ENCODE measurements around the gene CALU.

Gene CALU

DNA sequence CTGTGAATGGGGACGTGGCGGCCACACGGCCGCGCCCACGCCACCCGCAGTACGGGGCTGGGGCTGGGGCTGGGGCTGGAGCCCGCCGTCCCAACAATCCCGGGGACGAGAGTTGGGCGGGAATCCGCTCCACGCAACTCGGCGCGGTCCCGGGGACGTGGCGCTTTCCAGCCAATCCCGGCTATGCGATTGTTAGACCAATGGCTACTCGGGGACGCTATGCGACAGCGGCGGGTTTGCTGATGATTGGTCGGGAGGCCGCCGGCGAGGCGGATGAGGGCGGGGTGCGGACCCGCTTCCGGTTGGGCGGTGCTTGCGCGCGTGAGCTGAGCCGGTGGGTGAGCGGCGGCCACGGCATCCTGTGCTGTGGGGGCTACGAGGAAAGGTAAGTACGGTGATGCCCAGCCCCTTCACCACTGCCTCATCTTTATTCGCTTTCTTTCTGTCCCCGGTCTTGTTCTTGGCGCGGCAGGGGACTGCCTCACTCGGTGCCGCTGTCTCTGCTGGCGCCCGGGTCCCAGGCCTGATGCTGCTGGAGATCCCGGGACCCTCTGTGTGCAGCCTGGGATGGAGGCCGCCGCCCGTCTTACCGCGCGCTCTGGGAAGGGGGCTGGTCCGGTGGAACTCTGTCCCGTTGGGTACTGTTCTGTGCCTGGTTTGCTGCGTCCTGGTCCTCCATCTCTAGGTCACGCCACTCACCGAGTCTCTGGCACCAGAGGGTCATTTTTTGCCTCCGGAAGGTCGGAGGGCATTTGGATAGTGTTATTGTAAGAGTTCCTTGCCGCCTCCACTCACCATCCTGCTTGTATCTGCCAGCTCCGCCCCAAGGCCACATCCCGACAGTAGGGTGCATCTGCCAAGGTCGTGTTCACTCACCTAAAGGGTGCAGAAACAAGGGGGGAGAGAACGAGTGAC is at the start of gene CALU:
TSS of gene CALU (plus strand) at position 312 of the 915 bp plus-strand sequence. CDS start 9,225 bp downstream, outside the sequence.
- DNase-seq, result peak; percentile 71 to 96 (median 92)

GRCh38 chr7:128691227-128691626 is 47.9 kb upstream of the CALU start:
- DNase-seq, result no peak

DNA sequence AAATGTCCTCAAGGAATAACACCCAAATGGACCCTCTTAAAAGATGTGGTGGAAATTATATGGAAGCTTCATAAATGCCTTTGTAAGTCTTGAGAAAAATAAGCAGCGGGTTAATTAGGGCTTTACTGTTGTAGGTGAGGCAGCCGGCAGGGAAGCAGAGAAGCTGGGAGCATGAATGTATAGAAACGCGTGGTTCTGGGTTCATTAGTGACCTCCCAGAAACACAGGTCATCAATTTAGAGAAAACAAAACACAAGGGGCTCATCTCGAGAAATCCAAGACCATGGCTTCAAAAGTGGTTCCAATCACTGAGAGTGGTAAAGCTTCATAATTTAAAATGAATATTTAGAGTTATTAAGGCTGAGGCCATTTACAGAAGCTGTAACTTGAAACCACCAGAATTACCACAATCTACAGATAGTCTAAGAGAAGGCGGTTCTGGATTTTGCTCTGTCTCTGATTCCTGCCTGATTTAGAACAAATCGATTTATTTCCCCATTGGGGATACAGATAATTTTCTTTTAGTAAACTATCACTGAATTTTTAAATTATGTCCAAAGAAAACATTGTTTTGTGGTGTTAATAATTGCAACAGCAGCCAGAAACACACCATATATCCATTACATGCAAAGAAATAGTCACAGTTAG is 46.4 kb upstream of the CALU start:
- DNase-seq, result no peak

DNA sequence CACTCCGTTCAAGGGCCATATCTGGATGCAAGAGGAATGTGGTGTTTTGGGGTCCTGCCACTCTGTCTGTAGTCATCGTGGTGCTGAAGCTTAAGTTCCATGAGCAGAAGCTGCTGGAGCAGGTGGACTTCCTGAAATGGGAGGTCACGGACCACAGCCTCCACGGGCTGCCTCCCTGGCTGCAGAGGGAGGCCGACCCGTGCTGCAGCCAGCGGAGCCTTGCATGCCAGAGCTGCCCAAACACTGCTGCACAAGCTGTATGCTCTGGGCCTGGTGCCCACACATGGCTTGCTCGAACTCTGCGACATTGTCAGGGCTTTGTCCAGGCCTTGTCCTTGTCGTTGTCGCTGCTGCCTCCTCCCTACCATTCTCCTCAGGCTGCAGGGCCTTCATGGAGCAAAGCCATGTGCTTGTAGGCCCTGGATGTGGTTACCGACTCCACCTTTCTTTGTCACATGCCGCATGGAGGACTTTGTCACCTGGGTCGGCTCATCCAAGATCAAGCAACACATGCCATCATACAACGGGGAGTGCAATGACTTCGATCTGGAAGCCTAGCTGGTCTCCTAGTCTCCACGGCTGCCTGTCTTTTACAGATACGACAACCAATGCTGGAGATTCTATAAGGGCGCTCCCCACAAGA is 45.7 kb upstream of the CALU start:
- no peak for DNase-seq

- no peak for DNase-seq
Measured at GRCh38 chr7:128694738-128695137, 44.4 kb upstream of the CALU start.

DNA sequence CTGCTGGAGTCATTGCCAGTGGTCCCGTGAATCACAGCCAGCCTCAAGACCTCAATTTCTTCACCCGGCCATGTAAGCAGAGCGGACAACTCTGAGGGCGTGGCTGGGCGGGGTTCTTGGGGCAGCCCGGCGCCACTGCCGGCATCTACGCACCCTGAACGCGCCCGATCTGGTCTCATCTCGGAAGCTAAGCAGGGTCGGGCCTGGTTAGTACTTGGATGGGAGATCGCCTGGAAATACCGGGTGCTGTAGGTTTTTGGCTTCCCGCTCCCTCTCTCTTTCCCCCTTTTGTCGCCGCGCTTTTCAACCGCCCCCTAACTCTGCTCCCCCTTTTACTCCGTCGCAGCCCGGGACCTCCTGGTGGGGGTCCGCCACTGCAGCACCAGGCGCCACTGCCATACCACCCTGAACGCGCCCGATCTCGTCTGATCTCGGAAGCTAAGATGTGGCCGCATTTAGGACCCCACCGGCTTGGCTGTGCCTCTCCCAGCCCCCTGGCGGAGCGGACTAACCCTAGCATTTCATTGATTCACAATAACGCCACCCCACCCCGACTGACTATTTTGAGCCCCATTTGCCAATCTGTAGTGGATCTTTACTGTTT is 41.8 kb upstream of the CALU start:
- DNase-seq, result no peak

DNA sequence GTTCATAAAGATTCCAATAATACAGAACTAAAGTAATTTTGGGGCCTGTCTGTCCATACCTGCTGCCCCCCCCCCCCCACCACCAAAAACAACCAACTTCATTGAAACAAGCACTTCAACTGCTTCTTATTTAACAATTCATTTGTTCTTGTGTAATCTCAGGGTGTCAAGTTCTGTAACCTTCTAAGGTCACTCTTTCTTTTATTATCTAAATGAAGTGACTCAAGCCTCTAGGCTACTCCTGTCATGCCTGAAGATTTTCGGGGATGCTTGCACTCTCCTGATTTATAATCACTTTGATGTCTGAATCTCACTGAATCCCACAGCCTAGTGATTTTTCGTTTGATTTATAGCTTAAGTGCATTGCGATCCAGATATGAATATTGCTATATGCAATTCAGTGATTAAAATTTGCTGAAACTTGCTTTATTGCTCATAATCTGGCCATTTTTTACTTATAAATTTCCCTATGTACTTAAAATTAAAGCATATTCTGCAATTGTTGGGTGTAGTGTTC is 39.9 kb upstream of the CALU start:
- DNase-seq, result no peak

GRCh38 chr7:128699895-128700294 is 39.3 kb upstream of the CALU start:
- DNase-seq, result no peak

DNA sequence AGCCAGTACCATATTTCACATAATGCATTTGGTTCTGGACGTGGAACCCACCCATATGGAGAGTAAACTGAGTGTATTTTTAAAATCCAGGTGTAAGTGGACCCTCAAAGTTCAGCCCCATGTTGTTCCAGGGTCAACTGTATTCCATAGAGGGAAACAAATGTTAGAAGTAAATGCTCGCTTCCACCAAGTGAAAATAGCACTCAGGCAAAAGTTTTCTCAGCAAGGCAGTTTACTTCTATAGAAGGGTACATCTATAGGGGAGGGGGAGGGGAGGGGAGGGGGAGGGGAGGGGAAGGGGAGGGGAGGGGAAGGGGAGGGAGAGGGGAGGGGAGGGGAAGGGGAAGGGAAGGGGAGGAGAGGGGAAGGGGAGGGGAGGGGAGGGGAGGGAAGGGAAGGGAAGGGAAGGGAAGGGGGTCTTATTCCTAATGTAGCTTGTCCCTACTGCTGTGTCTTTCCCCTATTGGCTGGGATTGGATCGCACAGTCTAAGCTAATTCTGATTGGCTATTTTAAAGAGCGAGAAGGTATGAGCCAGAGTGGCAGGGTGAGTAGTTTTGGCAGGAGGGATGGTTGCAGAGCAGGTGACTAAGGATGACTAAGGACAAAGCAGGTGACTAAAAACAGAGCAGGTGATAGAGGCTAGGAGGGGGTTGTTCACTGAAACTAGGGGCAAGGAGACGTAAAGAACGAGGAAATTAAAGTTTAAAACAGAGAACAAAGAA is 37.9 kb upstream of the CALU start:
- DNase-seq, result no peak

- DNase-seq, result no peak
Measured at GRCh38 chr7:128703609-128704241, 35.4 kb upstream of the CALU start.

- DNase-seq, result no peak
Measured at GRCh38 chr7:128705891-128706333, 33.2 kb upstream of the CALU start.

DNA sequence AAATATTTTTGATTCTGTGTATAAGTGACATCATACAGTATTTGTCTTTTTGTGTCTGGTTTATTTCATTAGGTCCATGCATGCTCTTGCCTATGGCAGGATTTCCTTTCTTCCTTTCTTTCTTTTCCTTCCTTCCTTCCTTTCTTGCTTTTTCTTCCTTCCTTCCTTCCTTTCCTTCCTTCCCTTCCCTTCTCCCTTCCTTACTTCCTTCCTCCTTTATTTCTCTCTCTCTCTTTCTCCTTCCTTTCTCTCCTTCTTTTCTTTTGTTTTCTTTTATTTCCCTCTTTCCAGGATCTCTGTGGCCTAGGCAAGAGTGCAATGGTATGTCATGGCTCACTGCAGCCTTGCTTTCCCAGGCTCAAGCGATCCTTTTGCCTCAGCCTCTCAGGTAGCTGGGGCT is 31.4 kb upstream of the CALU start:
- DNase-seq, result no peak

GRCh38 chr7:128708235-128708634 is 30.9 kb upstream of the CALU start:
- no peak for DNase-seq

- DNase-seq, result no peak
Measured at GRCh38 chr7:128708824-128709223, 30.3 kb upstream of the CALU start.

GRCh38 chr7:128710481-128710880 is 28.7 kb upstream of the CALU start:
- no peak for DNase-seq

- DNase-seq, result no peak
Measured at GRCh38 chr7:128713794-128714193, 25.4 kb upstream of the CALU start.

DNA sequence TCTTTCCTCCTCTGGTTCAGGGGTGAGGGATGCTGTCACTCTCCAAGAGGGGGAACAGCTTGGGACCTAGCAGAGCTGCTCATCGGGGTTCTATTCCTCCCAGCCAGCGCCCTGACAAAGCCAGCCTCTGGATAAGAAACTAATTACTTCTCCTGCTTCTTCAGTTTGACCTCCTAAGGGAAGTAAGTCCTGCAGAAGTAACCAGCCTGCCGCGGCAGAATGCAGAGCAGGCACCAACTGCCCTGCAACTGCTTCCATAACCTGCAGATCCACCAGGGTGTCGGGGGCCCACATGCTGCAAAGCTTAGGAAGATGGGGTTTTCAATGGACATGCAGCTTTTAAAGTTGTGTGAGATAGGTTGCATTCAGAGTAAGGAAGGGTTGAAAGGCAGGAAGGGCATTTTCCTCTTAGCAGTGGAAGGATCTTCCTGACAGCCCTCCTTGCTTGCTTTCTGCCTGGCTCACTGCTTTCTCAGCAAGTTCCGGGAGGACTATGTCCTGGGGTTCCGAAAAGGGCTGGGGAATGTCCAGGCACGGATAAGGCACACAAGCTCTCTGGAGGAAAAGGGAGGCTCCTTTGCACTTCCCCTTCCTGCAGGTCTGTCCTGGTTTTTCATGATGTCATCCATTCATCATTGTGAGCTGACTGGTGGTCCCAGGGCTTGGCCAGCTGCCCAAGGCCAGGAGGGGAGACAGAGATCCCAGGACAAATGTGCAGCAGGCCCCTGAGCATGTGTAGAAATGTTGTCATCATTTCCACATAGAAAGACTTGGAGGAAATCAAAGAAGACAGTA is 24.3 kb upstream of the CALU start:
- no peak for DNase-seq

GRCh38 chr7:128718967-128719642 is 20.1 kb upstream of the CALU start:
- DNase-seq, result no peak

GRCh38 chr7:128721376-128721775 is 17.8 kb upstream of the CALU start:
- no peak for DNase-seq

DNA sequence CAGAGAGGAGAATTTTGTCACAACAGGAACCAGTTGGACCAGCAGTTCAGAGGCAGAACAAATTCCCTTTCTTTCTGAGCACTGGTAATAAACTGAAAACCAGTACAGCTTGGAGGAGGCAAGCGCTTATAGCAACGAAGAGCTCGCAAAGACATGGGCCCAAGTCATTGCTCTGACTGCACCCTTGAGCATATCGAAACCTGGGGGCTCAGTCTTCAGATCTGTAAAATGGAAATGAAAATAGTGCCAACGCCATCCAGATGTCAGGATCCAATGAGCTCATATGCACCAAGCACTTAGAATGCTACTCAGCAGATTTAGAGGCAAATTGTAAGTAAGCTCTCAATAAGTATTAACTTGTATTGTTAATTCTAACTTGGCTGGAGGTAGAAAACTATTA is 14.4 kb upstream of the CALU start:
- no peak for DNase-seq
